Activated CD8-positive, alpha-beta memory T cell treated with anti-CD3 and anti-CD28 coated beads, Interleukin-2, amount 10 ng/mL, durations not matched to agents 7 days and 5 days (primary cell): Measurements from ENCODE around the gene CRYBB1. TPM values are rescaled to one million over a fixed set of nuclear protein-coding genes. Genes with fewer than 3 reads are reported as not detected.

ENCODE experiments used
- ATAC-seq: fragments of 150-1000 bp; cut with Tn5 transposase; one replicate; pipeline ENCODE4 v1.10.0; 2021; ENCODE audit warnings: moderate library complexity
- CTCF ChIA-PET: fragments of 350-600 bp; sonication (Branson Sonifier 250); formaldehyde crosslinking; loops from one replicate; lab custom pipeline; 2021; ENCODE audit warnings: antibody characterized with exemption; lab: Charles Lee
- DNase-seq: peaks from one replicate; pipeline ENCODE4 v3.0.0-alpha.2; 2020
- H3K27ac Mint-ChIP-seq: one replicate; pipeline ENCODE4 v1.8.0; 2021; ENCODE audit warnings: mild to moderate bottlenecking, mixed read lengths
- H3K27me3 Mint-ChIP-seq: one replicate; pipeline ENCODE4 v1.8.0; 2021; ENCODE audit warnings: mixed read lengths
- H3K36me3 Mint-ChIP-seq: one replicate; pipeline ENCODE4 v1.8.0; 2021; ENCODE audit warnings: mild to moderate bottlenecking, mixed read lengths
- H3K4me1 Mint-ChIP-seq: one replicate; pipeline ENCODE4 v1.8.0; 2021; ENCODE audit warnings: mixed read lengths
- H3K4me3 Mint-ChIP-seq: one replicate; pipeline ENCODE4 v1.8.0; 2021; ENCODE audit warnings: mild to moderate bottlenecking, moderate library complexity, mixed read lengths
- H3K9me3 Mint-ChIP-seq: one replicate; pipeline ENCODE4 v1.8.0; 2022; ENCODE audit warnings: low read depth, mixed read lengths
- total RNA-seq, 2 experiments: library from RNA; stranded (reverse); gene quantifications; one replicate each; pipeline ENCODE4 v1.2.3, GENCODE V29; 2021

CRYBB1 gene
- total RNA-seq, 2 experiments from 2014 or later = 0.38 TPM; not detected in 1

DNA sequence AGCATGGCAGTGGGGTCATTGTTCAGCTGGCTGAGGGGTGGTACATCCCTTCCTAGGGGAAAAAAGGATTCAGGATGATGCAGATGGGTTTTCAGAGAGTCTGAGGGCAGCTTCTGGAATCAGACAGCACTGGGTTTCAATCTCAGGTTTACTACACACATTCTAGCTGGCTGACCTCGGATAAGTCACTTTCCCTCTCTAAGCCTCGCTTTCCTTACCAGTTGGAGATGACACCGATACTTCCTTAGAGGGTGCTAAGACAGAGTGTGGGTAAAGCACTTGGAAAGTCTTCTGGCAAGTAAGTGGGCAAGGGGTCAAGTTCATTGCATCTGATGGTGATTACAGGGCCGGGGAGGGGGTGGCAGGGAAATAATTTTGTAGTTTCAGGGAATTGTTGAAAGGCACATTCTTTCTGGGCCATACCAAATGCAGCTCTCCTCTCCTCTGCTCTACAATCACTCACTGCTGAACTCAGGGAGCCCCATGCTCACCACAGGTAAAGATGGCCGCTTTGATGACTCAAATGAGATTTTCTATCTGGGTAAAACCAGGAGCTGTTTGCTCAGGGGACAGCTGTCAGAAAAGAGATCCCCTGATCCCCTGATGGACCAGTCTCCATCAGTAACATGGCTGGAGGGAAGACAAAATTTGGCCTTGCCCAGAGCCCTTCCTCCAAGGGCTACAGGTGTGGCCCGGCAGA, 33.0 kb upstream of the CRYBB1 start:
- ATAC-seq (peak; percentile 37), DNase-seq (no peak)
- H3K36me3 Mint-ChIP-seq = no peaks in the 10 kb centered on the region
- H3K27ac Mint-ChIP-seq = peak overlapping the region; percentile 11
- H3K27me3 Mint-ChIP-seq = peaks cover 10% of the 10 kb centered on the region
- no peaks in the 10 kb centered on the region for H3K9me3 Mint-ChIP-seq
- H3K4me3 Mint-ChIP-seq = no peak overlapping the region
- H3K4me1 Mint-ChIP-seq = peaks cover 59% of the 10 kb centered on the region
- CTCF ChIA-PET = interaction anchor here (0.7 to 1.7 kb wide), 4 partner anchors 9 to 133 kb away, joined by 3 to 10 read pairs (median 3); no protein-coding TSS in a partner anchor

DNA sequence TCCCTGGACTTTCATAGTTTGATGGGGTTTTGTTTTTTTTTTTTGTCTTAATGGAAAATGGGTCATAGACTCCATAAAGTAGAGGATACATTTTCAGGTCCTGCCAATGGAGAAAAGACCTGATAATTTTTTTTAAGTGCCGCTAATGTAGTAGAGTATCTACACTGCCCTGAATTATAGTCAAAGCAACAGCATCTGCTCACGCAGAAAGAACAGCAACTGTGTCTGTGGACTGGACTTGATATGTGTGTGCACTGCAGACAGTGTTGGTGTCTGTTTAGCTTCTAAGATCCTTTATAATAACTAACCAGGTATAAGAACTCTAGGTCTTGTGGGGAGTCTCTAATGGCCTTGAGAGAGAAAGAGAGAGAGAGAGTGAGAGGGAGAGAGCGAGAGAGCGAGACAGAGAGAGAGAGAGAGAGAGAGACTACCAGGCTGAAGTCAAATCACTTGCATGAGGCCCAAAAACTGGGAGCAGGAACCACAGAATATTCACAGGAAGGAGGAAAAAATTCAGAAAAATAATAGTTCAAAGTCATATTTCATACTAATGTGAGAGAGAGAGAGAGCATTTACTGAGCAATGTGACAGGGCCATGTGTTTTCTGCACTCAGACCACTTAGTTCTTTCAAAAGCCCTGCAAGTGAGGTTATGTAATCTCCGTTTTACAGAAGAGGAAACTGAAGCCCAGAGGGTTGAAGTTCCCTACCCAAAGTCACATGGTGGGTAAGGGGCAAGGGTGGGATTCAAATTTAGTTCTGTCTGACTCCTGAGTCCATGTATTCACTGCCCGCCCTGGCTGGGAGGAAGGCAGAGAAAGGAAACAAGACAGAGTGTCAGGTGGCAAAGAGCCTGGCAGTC, 30.9 kb upstream of the CRYBB1 start:
- H3K4me3 Mint-ChIP-seq = peak overlapping the region; percentile 32
- no peaks in the 10 kb centered on the region for H3K36me3 Mint-ChIP-seq
- CTCF ChIA-PET = interaction anchor here (1.0 kb wide), 1 partner anchor 17 kb away, joined by 4 read pairs; no protein-coding TSS in a partner anchor
- ATAC-seq (no peak), DNase-seq (no peak)
- no peaks in the 10 kb centered on the region for H3K9me3 Mint-ChIP-seq
- peaks cover 5% of the 10 kb centered on the region for H3K27me3 Mint-ChIP-seq
- H3K4me1 Mint-ChIP-seq = peaks cover 80% of the 10 kb centered on the region
- H3K27ac Mint-ChIP-seq = peak overlapping the region; percentile 71

DNA sequence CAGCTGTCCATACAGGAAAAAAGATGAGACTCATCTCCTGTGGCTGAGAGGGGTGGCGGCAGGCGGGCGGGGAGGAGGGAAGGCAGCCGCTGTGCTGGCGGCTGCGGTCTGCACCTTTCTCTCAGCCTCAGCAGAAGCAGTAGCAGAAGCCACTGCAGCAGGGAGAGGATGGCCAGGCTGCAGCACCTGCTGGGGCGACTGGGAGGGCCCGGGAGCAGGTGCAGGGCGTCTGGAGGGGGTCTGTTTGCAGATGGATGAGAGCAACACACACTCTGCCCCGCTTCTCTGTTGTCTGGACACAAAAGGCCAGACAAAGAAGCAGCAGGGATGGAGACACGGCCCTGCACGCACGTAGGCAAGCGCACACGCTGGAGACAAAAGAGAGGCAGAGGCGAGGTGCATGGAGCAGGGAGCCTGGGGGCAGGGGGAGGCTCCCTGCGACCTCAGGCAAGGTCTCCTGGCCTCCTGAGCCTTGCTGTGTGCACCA, 30.2 kb upstream of the CRYBB1 start:
- Mint-ChIP-seq H3K4me1 (peaks cover 87% of the 10 kb centered on the region), H3K36me3 (no peaks in the 10 kb centered on the region), H3K4me3 (peak overlapping the region; percentile 32), H3K27me3 (peaks cover 5% of the 10 kb centered on the region), H3K9me3 (no peaks in the 10 kb centered on the region), H3K27ac (peak overlapping the region; percentile 71)
- CTCF ChIA-PET = interaction anchor here (1.0 to 1.8 kb wide), 2 partner anchors 17 to 18 kb away, joined by 4 to 5 read pairs; no protein-coding TSS in a partner anchor
- ATAC-seq (peak; percentile 61), DNase-seq (peak; percentile 78)

DNA sequence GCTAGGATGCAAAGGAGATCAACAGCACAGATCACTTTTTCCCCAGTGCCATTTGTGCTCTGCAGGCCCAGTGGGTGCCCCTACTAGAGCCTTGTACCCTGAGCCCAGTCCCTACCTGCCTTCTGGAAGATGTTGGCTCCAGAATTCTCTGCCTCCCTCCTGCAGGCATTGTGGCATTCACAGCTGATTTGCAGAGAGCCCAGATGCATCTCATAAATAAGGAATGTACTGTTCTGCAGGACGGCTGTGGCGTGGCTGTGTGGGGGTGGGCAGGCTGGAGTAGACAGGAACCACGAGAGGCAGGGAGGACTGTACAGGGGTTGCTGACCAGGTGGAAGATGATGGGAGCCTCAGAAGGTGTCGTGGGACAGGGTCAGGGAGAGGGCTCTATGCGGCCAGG, 28.3 kb upstream of the CRYBB1 start:
- Mint-ChIP-seq H3K4me3 (no peak overlapping the region), H3K9me3 (no peaks in the 10 kb centered on the region)
- CTCF ChIA-PET = no interaction called here

DNA sequence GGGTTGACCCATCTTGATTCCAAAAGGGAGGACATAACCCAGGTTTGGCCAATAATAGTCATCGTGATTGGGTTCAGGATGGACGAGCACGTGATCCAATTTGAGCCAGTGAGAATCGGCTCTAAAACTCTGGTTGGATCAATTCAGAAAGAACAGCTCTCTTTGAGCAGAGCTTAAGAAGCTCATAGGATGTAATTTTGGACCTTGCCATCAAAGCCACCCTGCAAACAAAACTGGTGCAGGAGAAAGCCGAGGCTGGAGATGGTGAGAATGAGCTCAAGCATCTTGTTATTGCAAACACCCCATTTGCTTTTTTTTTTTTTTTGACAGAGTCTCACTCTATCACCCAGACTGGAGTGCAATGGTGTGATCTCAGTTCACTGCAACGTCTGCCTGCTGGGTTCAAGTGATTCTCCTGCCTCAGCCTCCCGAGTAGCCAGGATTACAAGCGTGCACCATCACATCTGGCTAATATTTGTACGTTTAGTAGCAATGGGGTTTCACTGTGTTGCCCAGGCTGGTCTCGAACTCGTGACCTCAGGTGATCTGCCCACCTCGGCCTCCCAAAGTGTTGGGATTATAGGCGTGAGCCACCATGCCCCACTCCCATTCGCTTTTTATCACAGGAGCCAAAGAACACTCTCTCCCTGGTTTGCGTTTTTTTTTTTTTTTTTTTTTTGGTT, 25.7 kb upstream of the CRYBB1 start:
- Mint-ChIP-seq H3K4me1 (peaks cover 84% of the 10 kb centered on the region), H3K36me3 (no peaks in the 10 kb centered on the region), H3K27me3 (no peaks in the 10 kb centered on the region), H3K27ac (peak overlapping the region; percentile 95), H3K9me3 (no peaks in the 10 kb centered on the region), H3K4me3 (peak overlapping the region; percentile 56)
- DNase-seq (peak; percentile 72), ATAC-seq (peak; percentile 35)
- CTCF ChIA-PET = interaction anchor here (0.6 to 2.3 kb wide), 9 partner anchors 9 to 154 kb away, joined by 3 to 6 read pairs (median 4); no protein-coding TSS in a partner anchor

More for the DNA sequence above, 28.3 kb upstream of the CRYBB1 start:
- H3K36me3 Mint-ChIP-seq = no peaks in the 10 kb centered on the region
- no peak for DNase-seq
- H3K4me1 Mint-ChIP-seq = peaks cover 96% of the 10 kb centered on the region
- H3K27ac Mint-ChIP-seq = no peak overlapping the region
- no peak for ATAC-seq
- peaks cover 3% of the 10 kb centered on the region for H3K27me3 Mint-ChIP-seq

DNA sequence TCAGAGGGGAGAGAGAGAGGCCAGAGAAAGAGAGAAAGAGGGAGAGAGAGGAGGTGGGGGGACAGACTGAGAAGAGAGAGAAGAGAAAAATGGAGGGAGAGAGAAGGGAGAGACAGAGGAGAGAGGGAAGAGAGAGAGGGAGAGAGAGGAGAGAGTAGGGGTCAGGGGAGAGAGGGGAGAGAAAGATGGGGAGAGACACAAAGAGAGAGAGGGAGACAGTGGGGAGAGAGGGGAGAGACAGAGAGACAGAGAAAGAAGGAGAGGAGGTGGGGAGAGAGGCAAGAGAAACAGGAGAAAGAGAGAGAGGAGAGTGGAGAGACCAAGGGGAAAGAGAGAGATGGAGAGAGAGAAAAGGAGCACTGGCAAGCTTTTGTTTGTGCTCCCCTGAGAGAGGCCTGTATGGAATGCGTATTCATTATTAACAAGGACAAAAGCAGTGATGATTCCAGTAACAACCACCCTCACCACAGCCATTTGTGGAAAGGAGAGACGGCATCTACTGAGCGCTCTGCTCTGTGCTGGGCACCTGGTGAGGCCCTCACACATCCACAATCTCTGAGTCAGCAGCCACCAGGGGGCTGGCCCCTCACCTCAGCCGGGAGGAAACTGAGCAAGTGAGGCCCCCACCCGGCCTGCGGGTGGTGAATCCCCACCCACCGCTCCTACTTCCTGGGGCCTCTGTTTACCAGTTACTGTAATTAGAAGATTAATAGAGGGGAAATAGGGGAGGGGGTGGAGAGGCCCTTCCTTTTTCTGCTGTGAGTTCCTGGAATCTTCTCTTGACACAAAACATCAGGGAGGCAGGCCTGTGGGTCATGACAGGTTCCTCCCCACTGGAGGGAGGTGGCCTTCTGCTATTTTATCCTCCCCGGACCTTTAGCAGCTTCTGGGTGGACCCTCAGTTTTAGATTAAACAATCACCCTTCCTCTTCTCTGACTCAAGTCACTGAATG, 24.9 kb upstream of the CRYBB1 start:
- Mint-ChIP-seq H3K36me3 (no peaks in the 10 kb centered on the region), H3K9me3 (no peaks in the 10 kb centered on the region), H3K4me3 (peak overlapping the region; percentile 56), H3K27me3 (no peaks in the 10 kb centered on the region), H3K4me1 (peaks cover 78% of the 10 kb centered on the region), H3K27ac (peak overlapping the region; percentile 95)
- CTCF ChIA-PET = interaction anchor here (0.6 to 2.3 kb wide), 20 partner anchors 8 to 153 kb away, joined by 3 to 7 read pairs (median 4); no protein-coding TSS in a partner anchor
- ATAC-seq (peak; percentile 88), DNase-seq (peak; percentile 94)

DNA sequence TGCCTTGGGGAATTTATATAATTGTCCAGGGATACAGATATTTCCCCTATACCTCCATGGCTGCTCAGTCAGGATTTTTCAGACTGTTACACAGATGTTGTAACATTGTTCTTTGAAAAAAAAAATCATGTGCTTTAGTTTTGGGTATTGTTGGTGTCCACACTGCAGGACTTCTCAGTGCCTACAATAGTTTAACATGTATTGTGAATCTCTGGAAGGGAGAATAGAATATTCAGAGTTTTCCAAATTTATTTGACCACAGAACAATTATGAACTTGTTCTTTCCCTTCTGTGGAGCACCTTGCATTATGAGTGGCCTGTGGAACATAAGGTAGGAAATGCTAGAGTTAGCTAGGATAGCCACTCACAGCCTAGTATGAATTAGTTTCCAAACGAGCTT, 18.5 kb upstream of the CRYBB1 start:
- ATAC-seq = no peak
- no peaks in the 10 kb centered on the region for H3K9me3 Mint-ChIP-seq
- CTCF ChIA-PET = interaction anchor here (0.8 kb wide), 2 partner anchors 9 to 19 kb away, joined by 3 to 4 read pairs; no protein-coding TSS in a partner anchor
- DNase-seq = no peak
- peak overlapping the region; percentile 5 for H3K27ac Mint-ChIP-seq
- H3K36me3 Mint-ChIP-seq = peaks cover 2% of the 10 kb centered on the region
- H3K27me3 Mint-ChIP-seq = no peaks in the 10 kb centered on the region
- H3K4me3 Mint-ChIP-seq = no peak overlapping the region
- H3K4me1 Mint-ChIP-seq = peaks cover 36% of the 10 kb centered on the region

DNA sequence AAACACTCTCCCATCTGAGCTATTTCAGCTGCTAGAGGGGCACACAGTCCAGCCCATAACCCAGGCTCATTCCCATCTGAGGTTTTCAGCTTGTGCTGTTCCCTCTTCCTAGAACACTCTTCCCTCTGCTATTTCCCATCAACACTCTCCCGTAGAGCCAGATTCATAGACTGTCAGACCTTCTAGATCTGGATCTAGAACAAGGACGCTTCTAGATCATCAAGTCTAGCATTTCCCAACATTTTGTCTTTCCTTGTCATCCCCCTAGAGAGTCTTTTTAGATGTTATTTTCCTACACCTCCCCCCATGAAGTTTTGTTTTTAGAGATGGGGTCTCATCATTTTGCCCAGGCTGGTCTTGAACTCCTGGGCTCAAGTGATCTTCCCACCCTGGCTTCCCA, 17.3 kb upstream of the CRYBB1 start:
- Mint-ChIP-seq H3K36me3 (peaks cover 5% of the 10 kb centered on the region), H3K27ac (no peak overlapping the region), H3K4me1 (peaks cover 27% of the 10 kb centered on the region), H3K9me3 (no peaks in the 10 kb centered on the region), H3K4me3 (no peak overlapping the region), H3K27me3 (no peaks in the 10 kb centered on the region)
- CTCF ChIA-PET = interaction anchor here (0.7 kb wide), 1 partner anchor 8 kb away, joined by 4 read pairs; no protein-coding TSS in a partner anchor
- DNase-seq = no peak
- no peak for ATAC-seq

DNA sequence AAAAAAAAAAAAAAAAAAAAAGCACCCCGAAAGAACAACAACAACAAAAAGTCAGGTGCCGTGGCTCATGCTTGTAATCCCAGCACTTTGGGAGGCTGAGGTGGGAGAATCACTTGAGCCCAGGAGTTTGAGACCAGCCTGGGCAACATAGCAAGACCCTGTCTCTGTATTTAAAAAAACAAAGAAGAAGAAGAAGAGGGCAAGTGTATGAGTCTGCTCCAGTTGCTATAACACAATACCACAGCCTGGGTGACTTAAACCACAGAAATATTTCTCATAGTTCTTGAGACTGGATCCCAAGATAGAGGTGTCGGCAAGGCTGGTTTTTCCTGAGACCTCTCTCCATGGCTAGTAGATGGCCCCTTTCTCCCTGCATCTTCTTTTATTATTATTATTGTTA, 16.4 kb upstream of the CRYBB1 start:
- ATAC-seq (no peak), DNase-seq (no peak)
- Mint-ChIP-seq H3K27ac (no peak overlapping the region), H3K36me3 (peaks cover 5% of the 10 kb centered on the region), H3K4me1 (peaks cover 24% of the 10 kb centered on the region), H3K4me3 (no peak overlapping the region), H3K9me3 (no peaks in the 10 kb centered on the region), H3K27me3 (no peaks in the 10 kb centered on the region)
- CTCF ChIA-PET = interaction anchor here (0.7 kb wide), 1 partner anchor 9 kb away, joined by 4 read pairs; no protein-coding TSS in a partner anchor

DNA sequence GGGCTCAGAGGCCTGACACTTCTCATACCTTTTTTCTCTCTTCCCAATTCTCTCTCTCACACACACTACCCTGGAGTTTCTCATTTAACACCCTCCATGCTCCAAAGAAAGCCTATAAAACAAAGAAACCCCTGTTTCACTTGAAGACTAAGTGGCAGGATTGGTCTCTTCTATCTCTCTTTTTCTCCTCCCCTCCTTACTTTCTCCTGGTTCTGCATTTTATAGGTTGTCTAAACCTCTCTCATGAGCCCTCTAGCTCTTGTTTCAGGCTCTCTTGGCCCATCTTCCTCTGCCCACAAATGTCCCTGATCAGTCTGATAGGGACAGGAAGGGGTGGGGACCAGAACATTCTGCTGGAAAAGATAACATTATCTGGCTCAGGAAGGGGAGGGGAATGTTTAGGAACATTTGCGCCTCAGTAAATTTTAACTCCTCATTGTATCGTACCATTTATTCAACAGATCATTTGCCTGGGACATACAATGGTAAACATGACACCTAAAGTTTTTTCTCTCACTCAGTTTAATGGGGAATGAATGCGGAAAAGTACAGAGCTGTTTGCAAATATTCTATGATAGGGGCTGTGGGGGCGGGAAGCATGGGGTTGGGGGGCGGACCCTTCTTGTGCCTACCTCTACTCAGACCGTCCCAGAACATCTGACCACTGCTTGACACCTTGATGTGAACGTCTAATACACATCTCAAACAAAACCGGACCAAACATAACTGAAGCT, 14.8 kb upstream of the CRYBB1 start:
- no peak overlapping the region for H3K4me3 Mint-ChIP-seq
- H3K27me3 Mint-ChIP-seq = no peaks in the 10 kb centered on the region
- ATAC-seq (no peak), DNase-seq (no peak)
- no peaks in the 10 kb centered on the region for H3K9me3 Mint-ChIP-seq
- H3K27ac Mint-ChIP-seq = no peak overlapping the region
- peaks cover 5% of the 10 kb centered on the region for H3K36me3 Mint-ChIP-seq
- H3K4me1 Mint-ChIP-seq = peaks cover 33% of the 10 kb centered on the region
- CTCF ChIA-PET = interaction anchor here (0.8 to 1.5 kb wide), 4 partner anchors 9 to 28 kb away, joined by 3 to 5 read pairs (median 3); no protein-coding TSS in a partner anchor

DNA sequence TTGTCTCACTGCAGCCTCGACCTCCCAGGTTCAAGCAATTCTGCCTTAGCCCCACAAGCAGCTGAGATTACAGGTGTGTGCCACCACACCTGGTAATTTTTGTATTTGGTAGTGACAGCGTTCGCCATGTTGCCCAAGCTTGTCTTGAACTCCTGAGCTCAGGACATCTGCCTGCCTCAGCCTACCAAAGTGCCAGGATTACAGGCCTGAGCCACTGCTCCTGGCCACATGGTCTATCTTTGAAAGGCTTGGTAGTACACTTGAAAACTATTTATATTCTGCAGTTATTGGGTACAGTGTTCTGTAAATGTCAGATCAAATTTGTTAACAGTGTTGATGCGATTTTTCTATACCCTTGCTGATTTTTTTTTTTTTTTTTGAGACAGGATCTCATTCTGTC, 13.5 kb upstream of the CRYBB1 start:
- Mint-ChIP-seq H3K4me3 (no peak overlapping the region), H3K27ac (no peak overlapping the region), H3K4me1 (peaks cover 32% of the 10 kb centered on the region), H3K36me3 (peaks cover 5% of the 10 kb centered on the region), H3K27me3 (no peaks in the 10 kb centered on the region), H3K9me3 (no peaks in the 10 kb centered on the region)
- DNase-seq (no peak), ATAC-seq (no peak)
- CTCF ChIA-PET = interaction anchor here (1.1 kb wide), 2 partner anchors 11 to 129 kb away, joined by 3 to 5 read pairs; no protein-coding TSS in a partner anchor
